Measurements from ENCODE around the gene PDPN. TPM values are rescaled to one million over a fixed set of nuclear protein-coding genes. Genes with fewer than 3 reads are reported as not detected.
"Not testable (repeated sequence)": the region's sequence is repeated elsewhere in the genome, so short reads cannot be mapped to it uniquely, and the experiment has no call there.

PDPN gene
- 10 to 100 TPM in 11 of 12 donors, not detected in 1; 16.8 to 45.6 (median 37.9) TPM for polyA plus RNA-seq (ENCODE audit: insufficient read length in 12 of 12)
- long read RNA-seq, donor 1, partial matches to known transcripts: 0 of 3 reads
- long read RNA-seq, donor 1, other reads (novel, unspliced or antisense): 0 of 3 reads
- long read RNA-seq, donor 2, transcript PDPN-202 (6 exons, 2,801 nt): minor isoform, 9 of 22 reads
- long read RNA-seq, donor 2, transcript PDPN-201 (6 exons, 3,104 nt): major isoform, 13 of 22 reads
- long read RNA-seq, donor 2, partial matches to known transcripts: 0 of 22 reads
- long read RNA-seq, donor 2, other reads (novel, unspliced or antisense): 0 of 22 reads
- long read RNA-seq, donor 3, transcript PDPN-201 (6 exons, 3,104 nt): minor isoform, 6 of 13 reads
- long read RNA-seq, donor 3, transcript PDPN-202 (6 exons, 2,801 nt): major isoform, 7 of 13 reads
- long read RNA-seq, donor 3, partial matches to known transcripts: 0 of 13 reads
- long read RNA-seq, donor 3, other reads (novel, unspliced or antisense): 0 of 13 reads
- long read RNA-seq, donor 4, partial matches to known transcripts: 0 of 6 reads
- long read RNA-seq, donor 4, other reads (novel, unspliced or antisense): 0 of 6 reads
- long read RNA-seq, donor 5, transcript PDPN-201 (6 exons, 3,104 nt): minor isoform, 9 of 22 reads
- long read RNA-seq, donor 5, transcript PDPN-202 (6 exons, 2,801 nt): major isoform, 12 of 22 reads
- long read RNA-seq, donor 5, partial matches to known transcripts: 0 of 22 reads
- long read RNA-seq, donor 5, other reads (novel, unspliced or antisense): 0 of 22 reads
- long read RNA-seq, donor 6, transcript PDPN-201 (6 exons, 3,104 nt): major isoform, 5 of 6 reads
- long read RNA-seq, donor 6, partial matches to known transcripts: 0 of 6 reads
- long read RNA-seq, donor 6, other reads (novel, unspliced or antisense): 0 of 6 reads
- long read RNA-seq, donor 7, transcript PDPN-201 (6 exons, 3,104 nt): major isoform, 6 of 8 reads
- long read RNA-seq, donor 7, partial matches to known transcripts: 0 of 8 reads
- long read RNA-seq, donor 7, other reads (novel, unspliced or antisense): 0 of 8 reads
- long read RNA-seq, donor 8, transcript PDPN-202 (6 exons, 2,801 nt): major isoform, 5 of 7 reads
- long read RNA-seq, donor 8, partial matches to known transcripts: 0 of 7 reads
- long read RNA-seq, donor 8, other reads (novel, unspliced or antisense): 0 of 7 reads
- long read RNA-seq, donor 9, transcript PDPN-202 (6 exons, 2,801 nt): major isoform, 6 of 11 reads
- long read RNA-seq, donor 9, partial matches to known transcripts: 0 of 11 reads
- long read RNA-seq, donor 9, other reads (novel, unspliced or antisense): 0 of 11 reads
- long read RNA-seq, donor 10, transcript PDPN-202 (6 exons, 2,801 nt): major isoform, 9 of 15 reads
- long read RNA-seq, donor 10, transcript PDPN-201 (6 exons, 3,104 nt): minor isoform, 6 of 15 reads
- long read RNA-seq, donor 10, partial matches to known transcripts: 0 of 15 reads
- long read RNA-seq, donor 10, other reads (novel, unspliced or antisense): 0 of 15 reads
- long read RNA-seq, donor 11, transcript PDPN-202 (6 exons, 2,801 nt): minor isoform, 7 of 19 reads
- long read RNA-seq, donor 11, transcript PDPN-201 (6 exons, 3,104 nt): major isoform, 11 of 19 reads
- long read RNA-seq, donor 11, partial matches to known transcripts: 0 of 19 reads
- long read RNA-seq, donor 11, other reads (novel, unspliced or antisense): 0 of 19 reads

GRCh38 chr1:13583595-13583965 is at the start of gene PDPN:
TSS of gene PDPN (plus strand) at chr1:13583832. CDS start at chr1:13584034, 202 bp downstream.
- DNase-seq: peak; percentile 83

- DNase-seq: no peak
These were observed 48.4 kb upstream of the PDPN start for GRCh38 chr1:13535227-13535626.

DNA sequence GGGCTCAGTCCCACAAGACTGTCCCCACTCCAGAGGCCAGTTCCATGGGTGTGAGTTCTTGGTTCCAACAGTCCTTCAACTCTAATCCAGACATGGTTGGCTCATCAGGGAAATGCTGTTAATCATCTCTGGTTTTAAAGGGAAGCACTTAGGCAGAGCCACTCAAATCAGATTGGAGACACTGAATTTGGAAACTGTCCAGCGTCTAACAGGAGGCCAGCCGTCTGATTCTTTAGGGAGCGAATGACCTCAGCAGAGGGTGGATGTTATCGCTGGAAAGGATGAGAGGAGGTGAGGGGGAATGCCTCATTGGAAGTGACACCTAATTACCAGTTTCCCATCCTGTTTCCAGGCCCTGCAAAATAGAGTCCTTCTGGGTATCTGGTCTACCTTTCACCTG is 47.1 kb upstream of the PDPN start:
- no peak for DNase-seq

DNA sequence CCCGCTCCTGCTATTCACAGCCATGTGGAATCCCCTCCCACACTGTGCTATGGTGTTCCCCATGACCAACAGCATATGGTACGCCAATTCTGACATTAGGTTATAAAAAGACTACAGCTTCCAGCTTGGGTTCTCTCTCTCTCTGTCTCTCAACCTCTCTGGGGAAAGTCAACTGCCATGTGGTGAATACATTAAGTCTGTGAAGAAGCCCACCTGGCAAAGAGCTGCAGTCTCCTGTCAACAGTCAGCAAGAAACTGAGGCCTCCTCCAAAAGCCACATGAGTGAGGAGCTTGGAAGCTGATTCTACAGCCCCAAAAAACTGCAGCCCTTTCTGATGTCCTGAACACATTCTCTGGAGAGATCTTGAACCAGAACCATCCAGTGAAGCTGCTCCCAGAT is 44.8 kb upstream of the PDPN start:
- DNase-seq: no peak

- no peak for DNase-seq
These were observed 43.9 kb upstream of the PDPN start for GRCh38 chr1:13539683-13540082.

GRCh38 chr1:13540866-13541265 is 42.8 kb upstream of the PDPN start:
- no peak for DNase-seq

- no peak for DNase-seq
These were observed 42.0 kb upstream of the PDPN start for GRCh38 chr1:13541435-13542215.

DNA sequence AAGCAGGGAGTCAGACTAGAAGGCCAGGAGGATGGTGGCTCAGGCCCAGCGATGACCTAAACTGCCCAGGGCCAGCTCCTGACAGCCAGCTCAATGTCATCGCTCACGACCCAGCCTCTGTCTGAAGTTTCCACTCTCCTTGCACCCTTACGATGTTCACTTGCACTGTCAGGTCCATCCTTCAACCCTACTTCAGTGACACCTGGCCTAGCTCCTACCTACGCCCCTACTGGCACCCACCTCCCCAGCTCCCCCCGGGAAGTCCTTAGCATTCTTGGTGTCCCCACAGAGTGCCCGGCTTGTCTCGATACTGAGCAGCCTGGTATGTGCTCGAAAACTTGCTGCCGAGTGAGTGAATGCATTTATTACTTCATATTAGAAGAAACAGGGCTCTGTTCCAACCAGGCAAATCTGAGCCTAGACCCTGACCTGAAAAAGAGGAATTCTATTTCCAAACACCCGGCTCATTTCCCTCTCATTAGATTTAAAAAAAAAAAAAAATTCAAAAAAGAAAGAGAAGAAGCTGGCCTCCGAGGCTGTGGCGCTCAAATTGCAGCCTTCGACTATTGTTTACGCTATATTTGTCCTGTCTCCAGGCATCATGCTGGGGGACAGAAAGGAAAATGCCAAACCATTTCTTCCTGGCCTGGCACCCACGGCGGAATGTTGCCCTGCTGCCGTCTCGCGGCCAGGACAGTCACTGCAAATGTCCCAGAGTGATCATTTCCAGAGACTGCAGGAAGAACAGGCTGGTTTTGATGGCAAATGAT is 40.0 kb upstream of the PDPN start:
- DNase-seq: peak; percentile 52

DNA sequence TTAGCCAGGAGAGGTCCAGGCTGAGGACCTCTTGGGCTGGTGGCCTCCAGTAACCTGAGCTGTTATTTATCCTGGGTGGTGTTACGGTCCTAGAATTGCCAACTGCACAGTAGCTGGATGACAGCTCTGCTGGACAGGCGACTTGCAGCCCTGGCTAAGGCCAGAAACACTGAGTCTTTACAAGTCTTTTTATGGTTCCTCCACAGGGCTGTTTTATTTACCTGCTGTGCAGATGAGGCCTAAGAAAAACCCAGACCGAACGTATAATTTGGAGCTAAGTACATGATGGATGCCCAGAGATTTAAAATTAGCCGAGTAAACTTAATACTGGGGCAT is 39.4 kb upstream of the PDPN start:
- DNase-seq: no peak

GRCh38 chr1:13546791-13547190 is 36.8 kb upstream of the PDPN start:
- DNase-seq: no peak

DNA sequence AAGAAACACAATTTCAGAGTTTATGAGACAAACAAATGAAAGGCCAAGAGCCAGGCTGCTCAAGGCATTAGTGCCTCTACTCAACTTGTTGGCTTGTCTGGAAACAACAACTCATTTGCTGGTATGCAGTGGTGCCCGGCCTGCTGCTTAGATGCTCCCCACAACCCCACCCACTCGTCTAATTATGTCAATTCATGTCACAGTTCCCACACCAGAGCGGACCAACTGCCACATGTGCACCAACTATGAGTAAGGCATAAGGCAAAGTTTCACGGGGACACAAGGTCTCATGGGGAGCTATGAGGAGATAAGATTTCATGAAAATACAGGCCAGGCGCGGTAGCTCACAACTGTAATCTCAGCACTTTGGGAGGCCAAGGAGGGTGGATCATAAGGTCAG is 35.4 kb upstream of the PDPN start:
- DNase-seq: no peak

DNA sequence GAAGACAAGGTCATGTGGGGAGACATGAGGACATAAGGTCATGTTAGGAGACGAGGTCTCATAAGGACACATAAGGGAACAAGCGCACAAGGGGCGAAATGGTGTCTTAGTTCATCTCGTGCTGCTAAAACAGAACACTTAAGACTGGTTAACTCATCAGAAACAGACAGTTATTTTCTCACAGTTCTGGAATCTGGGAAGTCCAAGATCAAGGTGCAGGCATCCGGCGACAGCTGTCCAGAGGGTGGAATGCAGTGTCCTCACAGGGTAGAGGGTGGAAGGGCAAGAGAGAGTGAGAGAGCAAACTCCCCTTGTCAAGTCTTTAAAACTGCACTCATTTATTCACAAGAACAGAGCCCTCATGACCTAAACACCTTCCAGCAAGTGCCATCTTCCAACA is 34.6 kb upstream of the PDPN start:
- DNase-seq: no peak

GRCh38 chr1:13549521-13549920 is 34.1 kb upstream of the PDPN start:
- DNase-seq: no peak

GRCh38 chr1:13550663-13551062 is 33.0 kb upstream of the PDPN start:
- DNase-seq: no peak

DNA sequence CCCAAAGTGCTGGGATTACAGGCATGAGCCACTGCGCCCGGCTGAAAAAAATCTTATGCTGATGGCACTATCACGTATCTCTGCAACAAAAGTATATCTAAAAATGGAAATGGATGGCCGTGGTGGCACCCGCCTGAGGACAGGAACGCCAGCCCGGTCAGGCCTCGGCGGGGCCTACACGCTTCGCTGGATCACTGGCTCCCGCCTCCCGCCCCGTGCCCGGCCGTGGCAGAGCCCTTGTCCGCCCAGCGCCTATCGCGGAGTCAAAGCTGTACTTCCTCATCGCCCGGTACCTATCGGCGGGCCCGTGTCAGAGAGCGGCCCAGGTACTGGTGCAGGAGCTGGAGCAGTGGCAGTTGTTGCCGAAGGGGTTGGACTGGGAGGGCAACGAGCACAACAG is 28.8 kb upstream of the PDPN start:
- DNase-seq: no peak

GRCh38 chr1:13556224-13556764 is 27.3 kb upstream of the PDPN start:
- no peak for DNase-seq

DNA sequence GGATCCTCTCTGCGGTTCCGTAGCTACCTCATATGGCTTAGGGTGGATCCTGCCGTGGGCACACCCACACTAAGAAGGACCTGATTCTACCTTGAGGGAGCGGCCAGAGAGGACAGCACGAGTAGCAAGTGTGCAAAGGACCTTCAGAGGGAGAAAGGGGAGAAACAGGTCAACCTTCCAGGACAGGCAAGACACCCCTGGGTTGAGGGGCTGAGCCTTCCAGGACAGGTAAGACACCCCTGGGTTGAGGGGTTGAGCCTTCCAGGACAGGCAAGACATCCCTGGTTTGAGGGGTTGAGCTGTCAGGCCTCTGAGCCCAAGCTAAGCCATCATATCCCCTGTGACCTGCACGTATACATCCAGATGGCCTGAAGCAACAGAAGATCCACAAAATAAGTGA is 23.1 kb upstream of the PDPN start:
- no peak for DNase-seq

DNA sequence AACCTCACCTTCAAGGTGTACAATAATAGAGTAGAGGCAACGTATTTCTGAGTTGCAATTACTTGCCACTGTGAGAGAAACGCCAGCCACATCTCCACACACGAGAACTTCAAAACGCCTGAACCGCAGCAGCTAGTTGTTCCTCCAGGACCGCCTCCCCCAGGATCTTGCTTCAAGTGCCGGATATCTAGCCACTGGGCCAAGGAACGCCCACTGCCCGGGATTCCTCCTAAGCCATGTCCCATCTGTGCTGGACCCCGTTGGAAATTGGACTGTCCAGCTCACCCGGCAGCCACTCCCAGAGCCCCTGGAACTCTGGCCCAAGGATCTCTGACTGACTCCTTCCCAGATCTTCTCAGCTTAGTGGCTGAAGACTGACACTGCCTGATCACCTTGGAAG is 20.7 kb upstream of the PDPN start:
- not testable (repeated sequence) for DNase-seq

- DNase-seq: no peak
These were observed 19.6 kb upstream of the PDPN start for GRCh38 chr1:13564073-13564472.

Measured in muscle of arm (tissue), 14 donors.